Stimulated activated CD8-positive, alpha-beta memory T cell treated with anti-CD3 and anti-CD28 coated beads, Interleukin-12 subunit alpha, Interleukin-12 subunit beta, amount 100 ng/mL, for 24 hours (primary cell): ENCODE data around the gene UMAD1.
"Not testable (repeated sequence)": the region's sequence is repeated elsewhere in the genome, so short reads cannot be mapped to it uniquely, and the experiment has no call there.

ENCODE experiments used
- DNase-seq: peaks from one replicate; pipeline ENCODE4 v3.0.0-alpha.2; 2020; ENCODE audit errors: extremely low read depth

UMAD1 gene

DNA sequence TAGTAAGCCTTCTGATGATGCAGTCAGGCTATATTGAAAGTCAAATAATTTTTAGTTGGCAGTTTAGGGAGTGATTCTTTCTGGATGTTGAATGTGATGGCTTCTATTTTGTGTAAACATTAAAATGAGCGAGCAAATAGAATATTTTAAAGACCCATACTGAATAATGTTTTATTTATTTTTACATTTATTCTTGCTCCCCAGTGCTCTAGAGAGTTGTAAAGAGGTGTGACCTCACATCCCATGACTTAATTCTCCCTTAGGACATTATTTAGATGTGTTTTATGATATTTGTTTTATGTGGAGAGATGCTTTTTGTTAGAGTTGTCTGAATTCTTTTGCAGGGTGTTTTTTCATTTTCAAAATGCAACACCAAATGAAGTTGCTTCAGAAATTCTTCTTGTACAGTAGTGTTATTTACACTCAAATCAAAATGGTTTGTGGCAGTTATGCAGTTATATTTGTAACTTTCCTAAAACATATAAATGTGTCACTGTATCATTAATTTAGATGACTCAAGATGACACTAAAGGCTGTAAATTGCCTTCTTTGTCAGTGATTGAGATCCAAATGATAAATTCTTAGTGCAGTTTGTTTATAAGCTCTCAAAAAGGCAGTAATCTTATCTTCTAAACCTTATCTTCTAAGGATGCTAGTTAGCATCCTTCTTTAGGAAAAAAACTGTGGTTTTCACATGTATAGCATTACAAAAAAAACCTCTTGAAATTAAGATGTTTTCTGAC is 12.4 kb downstream of the UMAD1 start:
- DNase-seq, result no peak

DNA sequence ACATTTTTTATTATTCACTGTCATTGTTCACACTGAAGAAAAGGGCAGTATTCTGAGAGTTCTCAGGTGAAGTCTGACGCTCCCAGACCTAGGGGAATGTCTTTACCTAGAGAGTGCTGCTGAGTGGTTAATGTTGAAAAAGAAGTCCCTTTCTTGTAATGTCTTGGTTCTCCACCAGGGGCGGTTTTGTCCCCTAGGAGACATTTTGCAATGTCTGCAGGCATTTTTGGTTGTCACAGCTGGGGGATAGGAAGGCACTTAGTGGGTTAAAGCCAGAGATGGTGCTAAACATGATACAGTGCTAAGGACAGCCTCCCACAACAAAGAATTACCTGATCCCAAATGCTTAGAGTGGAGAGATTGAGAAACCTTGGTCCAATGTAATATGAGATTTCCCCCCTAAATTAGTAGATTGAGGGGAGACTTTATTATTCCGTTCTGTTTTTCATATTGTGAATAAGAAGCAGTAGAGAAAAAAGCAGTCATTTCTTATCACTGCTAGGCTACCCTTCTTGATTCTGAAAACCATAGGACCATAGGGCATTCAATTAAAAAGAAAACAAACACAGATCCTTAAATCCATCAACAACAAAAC is 13.1 kb downstream of the UMAD1 start:
- no peak for DNase-seq

DNA sequence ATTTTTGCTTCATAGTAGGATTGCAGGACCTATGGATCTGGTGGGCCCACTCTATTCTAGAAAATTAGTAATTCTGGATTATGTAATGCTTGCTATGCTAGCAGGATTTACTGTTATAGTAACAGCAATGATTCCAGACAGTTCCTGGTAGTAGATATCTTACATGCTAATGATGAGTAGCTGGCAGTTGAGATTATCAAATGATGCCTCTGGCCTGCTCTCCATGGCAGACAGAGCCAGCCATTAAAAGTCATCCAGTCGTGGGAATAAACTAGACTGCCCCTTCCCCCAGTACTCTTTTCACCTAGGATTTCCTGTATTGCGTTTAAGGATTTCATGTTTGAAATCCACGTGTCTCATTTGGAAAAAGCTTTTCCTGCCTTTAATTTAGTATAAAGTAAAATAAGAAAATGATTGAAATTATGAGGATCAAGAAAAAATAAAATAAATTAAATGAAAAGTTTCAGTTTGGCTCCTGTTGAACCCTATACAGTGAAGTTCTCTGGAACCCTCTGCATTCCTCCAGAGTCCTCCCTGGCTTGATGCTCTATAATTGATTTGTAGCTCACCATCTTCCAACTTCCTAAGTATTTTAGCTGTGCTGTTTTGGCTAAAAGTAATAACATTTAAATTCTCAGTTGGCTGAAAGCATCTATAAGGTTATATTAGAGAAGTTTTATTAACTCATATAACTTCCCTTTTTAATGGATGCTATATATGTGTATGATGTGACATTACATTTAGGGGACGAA is 14.6 kb downstream of the UMAD1 start:
- DNase-seq, result no peak

DNA sequence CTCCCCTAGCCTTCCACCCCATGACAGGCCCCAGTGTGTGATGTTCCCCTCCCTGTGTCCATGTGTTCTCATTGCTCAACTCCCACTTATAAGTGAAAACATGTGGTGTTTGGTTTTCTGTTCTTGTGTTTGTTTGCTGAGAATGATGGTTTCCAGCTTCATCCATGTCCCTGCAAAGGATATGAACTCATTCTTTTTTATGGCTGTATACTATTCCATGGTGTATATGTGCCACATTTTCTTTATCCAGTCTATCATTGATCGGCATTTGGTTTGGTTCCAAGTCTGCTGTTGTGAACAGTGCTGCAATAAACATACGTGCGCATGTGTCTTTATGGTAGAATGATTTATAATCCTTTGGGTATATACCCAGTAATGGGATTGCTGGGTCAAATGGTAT is 15.9 kb downstream of the UMAD1 start:
- DNase-seq, result not testable (repeated sequence)

DNA sequence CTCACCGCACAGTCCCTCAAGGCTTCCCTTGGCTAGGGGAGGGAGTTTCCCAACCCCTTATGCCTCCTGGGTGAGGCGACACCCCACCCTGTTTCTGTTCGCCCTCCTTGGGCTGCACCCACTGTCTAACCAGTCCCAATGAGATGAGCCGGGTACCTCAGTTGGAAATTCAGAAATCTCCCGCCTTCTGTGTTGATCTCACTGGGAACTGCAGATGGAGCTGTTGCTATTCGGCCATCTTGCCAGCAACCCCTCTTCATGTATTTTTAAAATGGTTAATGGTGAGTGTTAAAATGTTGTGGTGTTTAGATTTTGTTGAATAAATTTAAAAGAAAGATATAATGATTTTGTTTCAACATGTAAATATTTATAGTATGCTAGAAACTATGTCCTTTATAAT is 22.0 kb downstream of the UMAD1 start:
- no peak for DNase-seq

DNA sequence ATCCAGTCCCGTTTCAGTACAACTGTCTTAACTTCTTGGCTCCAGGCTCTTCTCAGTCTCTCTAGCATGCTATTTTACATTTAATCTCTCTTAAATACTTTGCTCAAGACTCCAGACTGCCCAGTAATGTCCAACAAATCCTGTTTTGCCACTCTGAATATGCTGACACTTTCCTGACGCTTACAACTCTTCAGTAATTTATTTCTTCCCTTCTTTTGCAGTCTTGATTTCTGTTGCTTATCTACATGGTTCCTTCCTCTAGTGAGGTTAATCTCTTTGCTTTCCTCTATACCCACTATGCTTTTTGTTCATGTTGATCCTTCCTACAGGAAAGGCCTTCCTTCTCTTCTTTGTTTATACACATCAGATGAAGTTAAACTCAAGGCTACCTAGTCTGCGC is 23.7 kb downstream of the UMAD1 start:
- DNase-seq, result no peak

DNA sequence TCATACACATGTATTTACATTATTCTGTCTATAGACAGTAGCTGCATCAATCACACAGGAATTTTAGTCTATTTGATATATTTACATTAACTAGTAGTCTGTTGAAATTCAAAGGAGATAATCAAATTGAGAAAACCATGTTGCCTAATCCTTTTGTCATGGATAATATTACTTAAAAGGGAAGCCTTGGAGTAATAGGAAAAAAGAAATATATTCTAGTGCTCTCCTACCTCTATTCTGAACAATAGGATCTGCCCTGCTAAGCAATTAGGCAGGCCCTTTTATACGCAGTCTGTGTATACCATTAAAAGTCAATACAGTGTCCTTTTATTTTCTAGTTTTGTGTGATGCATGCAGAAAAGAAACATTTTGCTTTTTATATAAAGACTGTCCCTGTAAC is 24.5 kb downstream of the UMAD1 start:
- DNase-seq, result no peak

DNA sequence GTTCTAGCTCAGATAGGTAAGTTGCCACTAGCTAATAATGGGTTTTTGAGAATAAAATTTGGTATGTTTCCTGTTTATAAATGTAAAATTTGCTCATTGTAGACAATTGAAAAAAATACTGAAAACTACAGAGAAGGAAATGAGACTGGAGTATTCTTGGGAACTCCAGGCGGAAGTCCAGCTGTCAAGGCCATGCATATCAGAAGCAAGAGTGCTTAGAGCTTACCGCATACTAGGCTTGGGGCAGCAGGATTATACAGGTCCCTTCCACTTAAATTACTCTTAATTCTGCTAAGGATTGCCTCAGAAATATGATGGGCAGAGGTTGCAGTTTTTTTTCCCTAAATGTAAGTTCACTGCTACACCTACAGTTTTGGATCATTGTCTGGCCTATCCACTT is 26.6 kb downstream of the UMAD1 start:
- DNase-seq, result no peak

DNA sequence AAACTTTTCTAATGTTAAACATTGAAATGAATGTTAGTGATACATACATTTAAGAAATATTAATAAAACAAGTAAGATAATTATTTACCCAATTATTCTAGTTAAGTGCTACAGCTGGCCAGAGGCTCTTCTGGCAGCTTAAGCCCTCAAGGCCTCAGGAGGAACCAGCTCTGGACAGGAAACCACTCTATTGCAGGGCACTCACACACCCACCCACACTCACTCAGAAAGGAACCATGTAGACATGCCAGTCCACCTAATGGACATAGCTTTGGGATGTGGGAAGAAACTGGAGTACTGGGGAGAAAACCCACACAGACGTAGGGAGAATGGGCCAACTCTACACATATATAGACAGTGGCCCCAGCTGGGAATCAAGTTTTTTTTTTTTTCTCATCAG is 28.2 kb downstream of the UMAD1 start:
- no peak for DNase-seq

DNA sequence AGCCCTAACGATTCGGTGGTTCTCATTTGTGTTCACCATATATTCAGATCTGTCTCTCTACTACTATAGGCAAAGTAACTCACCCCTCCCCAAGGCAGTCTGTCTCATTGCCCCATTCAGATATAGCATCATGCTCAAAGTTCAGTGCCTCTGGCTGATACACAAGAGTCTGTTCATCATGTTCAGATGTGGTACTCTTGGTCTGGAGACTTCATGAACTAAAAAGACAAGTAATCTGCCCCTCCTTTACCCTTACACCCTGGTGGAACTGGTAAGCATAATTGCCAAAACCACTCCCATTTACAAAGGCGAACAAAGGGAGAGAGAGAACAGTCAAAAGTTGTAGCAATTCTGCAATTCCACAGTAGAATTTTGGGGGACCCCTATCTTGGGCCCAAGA is 29.9 kb downstream of the UMAD1 start:
- no peak for DNase-seq

DNA sequence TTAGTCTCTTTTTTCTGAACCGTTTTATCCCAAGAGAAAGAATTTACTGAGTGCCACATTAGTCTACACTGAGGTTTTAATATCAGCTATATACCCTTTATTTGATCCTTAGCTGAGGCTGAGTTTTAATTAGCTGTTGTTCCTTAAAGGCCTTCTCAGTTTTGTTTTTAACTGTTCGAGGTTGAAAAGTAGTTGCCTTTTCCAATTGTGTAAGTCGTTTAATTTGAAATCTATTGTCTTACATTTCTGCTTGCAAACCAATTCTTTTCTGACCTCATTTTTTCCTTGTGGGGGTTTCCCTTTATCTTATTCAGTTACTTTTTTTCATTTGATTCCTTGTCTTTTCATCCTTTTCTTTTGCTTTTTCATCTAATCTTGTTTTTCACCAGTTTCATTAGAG is 30.8 kb downstream of the UMAD1 start:
- no peak for DNase-seq

DNA sequence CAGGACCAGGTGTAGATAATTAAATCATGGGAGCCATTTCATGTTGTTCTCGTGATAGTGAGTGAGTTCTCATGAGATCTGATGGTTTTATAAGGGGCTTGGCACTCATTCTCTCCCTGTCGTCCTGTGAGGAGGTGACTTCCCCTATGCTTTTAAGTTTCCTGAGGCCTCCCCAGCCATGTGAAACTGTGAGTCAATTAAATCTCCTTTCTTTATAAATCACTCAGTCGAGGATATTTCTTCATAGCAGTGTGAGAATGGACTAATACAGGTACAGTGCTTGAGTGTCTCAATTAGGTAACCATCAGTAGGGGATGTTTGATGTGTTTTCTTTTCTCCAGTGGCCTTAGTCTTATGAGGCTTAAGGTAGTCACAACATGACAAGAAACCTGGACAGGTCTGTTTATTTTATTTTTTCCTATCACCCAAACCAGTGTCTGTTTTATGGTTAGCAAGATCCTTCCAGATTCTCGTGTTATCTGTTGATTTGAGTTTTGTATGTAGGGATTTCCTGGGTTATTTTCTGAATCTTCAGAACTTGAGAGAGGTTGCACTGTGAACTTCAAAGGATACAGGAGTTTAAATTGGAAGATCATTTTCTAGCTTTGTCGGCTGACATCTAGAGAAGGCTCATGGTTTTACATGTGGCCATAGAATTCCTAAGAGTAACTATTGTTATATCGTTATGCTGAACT is 32.1 kb downstream of the UMAD1 start:
- no peak for DNase-seq

DNA sequence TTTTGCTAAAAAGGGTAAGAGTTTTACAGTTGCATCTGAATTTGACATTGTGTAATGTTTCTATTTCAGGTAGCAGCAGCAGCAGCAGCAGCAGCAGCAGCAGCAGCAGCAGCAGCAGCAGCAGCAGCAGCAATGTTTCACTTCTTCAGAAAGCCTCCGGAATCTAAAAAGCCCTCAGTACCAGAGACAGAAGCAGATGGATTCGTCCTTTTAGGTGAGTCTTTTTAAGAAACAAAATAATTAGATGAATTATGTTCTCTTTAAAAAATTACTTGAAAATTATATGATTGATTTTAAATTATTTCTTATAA is 32.6 kb downstream of the UMAD1 start:
- DNase-seq, result no peak

DNA sequence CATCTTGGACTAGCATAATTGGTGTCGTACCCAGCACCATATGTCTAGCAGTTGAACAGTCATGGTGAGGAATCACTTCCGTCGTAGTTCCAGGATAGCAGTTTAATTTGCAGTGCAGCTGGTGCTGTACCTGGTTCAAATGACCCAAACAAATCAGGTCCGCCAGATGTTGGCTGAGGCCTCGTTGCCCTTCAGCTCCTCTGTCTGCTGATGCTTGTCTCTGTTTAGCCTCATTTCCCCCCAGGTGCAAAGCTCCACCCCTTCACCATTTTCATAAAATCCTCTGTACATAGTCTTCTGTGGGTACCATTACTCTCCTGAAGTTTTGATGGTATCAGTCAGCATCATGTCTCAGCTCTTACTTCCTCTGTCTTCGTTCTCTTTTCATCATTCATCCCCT is 35.1 kb downstream of the UMAD1 start:
- no peak for DNase-seq

DNA sequence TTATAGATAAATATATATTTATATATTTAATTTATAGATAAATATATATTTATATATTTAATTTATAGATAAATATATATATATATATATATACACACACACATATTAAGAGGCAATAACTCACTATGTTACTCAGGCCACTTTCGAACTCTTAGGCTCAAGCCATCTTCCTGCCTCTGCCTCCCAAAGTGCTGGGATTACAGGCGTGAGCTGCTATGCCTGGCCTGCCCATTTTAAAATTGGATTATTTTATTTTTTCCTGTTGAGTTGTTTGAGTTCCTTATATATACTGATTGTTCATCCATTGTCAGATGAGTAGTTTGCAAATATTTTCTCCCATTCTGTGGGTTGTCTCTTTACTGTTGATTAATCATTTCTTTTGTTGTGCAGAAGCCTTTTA is 39.1 kb downstream of the UMAD1 start:
- DNase-seq, result not testable (repeated sequence)

DNA sequence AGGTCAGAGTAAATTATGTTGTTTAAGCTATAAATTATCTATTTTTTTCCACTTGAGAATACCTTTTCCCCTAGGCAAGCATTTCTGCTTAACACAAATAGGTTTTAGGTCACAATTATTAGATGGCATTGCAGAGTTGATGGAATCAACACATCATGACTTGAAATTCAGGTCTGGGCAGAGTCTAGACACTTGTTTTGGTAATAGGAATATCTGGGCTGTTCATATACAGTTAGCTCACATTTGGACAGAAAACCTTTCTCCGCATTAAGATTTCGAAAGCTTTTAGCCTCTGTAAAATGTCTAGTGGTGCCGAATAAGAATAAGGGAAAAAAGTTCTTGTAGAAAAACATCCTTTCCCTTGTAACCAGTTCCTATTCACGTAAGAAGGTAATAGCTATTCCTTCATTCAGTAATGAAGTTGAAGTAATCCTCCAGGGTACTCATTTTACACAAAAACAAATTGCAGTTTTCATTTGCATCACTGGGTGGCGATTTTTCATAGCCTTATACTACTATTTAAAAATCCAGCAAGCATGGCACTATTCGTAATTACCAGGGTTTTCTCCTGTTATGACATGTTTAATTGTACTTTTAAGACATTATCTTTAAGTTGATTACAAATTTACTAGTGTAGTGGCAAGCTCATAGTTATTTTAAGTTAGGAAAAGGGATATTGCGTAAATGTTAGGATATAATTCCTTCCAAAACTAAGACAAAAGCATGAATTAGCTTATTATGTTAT is 40.8 kb downstream of the UMAD1 start:
- no peak for DNase-seq

DNA sequence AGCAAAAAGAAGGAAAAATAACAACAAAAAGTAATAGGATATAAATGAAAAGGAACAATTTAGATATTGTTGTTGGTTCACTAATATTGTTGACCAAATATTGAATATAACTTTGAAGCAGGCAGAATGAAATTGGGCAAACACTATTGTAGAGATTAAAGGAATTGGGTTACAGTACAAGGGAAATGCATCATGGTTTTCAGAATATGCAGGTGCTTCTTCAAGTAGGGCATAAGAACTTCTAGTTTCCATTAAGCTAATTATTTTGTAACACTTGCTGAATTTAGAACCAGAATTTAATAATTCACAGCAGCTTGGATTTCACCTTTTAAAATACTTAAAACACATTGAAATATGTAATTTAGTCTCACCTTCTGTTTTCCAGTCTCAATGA is 41.4 kb downstream of the UMAD1 start:
- no peak for DNase-seq

DNA sequence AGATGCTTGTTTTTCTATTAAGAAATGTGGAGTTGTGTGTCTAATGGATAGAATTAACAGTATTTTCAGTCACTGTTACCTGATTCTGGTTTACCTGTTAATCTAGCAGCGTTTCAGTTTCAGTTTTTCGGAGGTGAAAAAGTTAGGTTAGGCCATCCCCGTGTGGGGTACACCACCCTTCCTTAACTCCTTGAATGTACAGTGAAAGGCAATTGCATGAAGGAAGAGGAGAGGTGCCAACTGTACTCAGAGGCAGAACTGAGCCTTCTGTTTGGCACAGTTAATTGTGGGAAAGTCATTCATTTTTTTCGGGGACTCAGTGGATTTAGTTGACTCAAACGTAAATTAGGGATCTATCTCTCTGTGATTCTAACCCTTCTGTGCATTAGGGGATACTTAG is 42.3 kb downstream of the UMAD1 start:
- DNase-seq, result no peak

DNA sequence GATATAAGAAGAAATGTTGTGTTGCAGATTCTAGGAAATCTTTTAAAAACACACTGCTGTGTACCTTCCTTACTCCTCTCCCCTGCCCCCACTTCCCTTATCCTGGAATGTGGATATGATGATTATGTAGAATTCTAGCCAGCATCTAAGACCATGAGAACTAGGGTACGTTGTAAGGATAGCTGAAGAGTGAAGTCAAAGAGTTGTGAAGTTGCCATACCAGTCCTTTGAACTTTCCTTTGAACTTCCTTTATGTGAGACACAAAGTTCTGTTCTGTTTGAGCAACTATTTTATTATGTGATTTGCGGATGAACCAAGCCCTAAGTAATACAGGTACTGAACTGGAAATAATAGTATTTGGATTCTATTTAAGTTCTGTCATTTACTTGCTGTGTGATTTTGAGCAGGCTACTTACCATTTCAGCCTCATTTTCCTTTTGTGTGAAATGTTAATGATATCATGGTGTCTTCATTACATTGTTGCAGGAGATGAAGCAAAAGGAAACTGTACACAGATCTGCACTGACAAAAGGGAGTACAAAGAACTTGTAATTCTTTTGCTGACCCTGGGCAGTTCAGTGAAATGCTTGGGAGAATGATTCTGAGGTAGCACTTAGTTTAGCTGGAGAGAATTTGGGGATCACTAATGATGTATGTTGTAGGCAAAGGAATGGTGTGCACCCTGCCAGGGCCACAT is 46.4 kb downstream of the UMAD1 start:
- DNase-seq, result no peak

DNA sequence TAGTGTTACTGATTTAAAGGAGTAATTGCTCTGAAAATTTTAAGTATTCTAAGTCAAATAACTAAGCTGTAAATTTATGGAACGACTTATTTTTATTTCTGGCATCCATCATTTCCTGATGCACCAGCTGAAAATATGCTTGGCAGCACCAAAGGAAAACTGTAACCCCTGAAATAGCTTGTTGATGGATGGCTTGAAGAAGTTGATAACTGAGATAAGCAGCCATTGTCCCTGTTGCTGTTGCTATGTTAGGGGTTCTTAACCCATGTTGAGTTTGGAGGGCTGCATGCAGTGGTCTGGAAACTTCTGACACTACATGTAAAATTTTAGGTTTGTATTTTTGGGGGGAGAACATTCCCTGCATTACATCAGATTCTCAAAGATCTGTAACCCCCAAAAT is 47.2 kb downstream of the UMAD1 start:
- DNase-seq, result no peak

DNA sequence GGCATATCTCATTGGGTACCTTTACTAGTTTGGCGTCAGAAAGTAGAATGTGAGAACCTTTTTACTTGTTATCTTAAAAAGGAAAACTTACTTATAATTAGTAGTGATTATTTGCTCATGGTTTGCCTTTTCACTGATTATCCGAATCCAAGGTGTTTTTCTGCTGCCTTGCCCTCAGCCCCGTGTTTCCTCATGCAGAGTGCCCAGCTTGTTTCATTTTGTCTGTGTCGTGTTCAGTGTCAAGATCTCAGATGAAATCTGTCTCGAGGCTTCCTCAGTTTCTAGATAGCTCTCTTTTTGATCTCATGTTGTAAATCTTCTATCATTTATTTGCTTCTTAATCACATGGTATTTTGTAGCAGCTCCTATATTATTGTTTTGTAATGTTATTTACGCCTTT is 47.8 kb downstream of the UMAD1 start:
- DNase-seq, result no peak
